ENCODE measurements around the gene TMEM115. TPM values are rescaled to one million over a fixed set of nuclear protein-coding genes. Genes with fewer than 3 reads are reported as not detected.

The TMEM115 gene
- total and polyA plus RNA-seq, 2 experiments from 2014 or later = 17.8 to 49.2 TPM

DNA sequence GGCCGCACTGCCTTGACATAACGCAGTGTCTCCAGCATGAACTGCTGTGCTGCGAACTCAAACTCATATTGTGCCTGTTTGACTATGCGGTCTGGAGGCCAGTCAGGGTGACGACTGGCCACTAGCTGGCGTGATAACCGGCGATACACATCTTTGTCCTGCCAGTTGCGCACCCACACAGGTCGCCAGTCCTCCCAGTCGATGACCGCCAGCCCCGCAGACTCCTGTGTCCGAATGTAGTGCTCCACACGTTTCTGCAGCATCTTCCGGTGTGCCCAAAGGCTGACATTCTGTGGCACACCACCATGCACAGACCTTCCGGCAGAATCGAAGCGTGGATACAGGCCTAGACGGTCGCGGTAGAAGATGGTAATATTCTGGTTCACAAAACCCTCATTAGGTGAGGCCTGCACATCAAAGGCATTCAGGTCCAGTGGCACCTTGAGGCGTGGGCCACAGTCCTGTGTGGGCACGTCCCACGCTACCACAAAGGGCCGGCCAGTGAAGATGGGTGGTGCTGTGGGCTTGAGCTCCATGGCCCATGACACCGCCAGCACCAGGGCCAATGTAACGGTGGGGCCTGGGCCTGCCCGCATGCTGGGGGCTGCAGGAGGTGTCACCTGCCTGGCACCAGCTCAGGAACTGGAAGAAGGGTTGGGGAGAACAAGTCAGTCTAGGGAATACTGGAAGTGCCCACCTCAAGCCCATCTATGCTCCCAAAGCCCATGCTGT lies 39.3 kb downstream of the TMEM115 start:
- TF ChIP-seq, protein P1, sequence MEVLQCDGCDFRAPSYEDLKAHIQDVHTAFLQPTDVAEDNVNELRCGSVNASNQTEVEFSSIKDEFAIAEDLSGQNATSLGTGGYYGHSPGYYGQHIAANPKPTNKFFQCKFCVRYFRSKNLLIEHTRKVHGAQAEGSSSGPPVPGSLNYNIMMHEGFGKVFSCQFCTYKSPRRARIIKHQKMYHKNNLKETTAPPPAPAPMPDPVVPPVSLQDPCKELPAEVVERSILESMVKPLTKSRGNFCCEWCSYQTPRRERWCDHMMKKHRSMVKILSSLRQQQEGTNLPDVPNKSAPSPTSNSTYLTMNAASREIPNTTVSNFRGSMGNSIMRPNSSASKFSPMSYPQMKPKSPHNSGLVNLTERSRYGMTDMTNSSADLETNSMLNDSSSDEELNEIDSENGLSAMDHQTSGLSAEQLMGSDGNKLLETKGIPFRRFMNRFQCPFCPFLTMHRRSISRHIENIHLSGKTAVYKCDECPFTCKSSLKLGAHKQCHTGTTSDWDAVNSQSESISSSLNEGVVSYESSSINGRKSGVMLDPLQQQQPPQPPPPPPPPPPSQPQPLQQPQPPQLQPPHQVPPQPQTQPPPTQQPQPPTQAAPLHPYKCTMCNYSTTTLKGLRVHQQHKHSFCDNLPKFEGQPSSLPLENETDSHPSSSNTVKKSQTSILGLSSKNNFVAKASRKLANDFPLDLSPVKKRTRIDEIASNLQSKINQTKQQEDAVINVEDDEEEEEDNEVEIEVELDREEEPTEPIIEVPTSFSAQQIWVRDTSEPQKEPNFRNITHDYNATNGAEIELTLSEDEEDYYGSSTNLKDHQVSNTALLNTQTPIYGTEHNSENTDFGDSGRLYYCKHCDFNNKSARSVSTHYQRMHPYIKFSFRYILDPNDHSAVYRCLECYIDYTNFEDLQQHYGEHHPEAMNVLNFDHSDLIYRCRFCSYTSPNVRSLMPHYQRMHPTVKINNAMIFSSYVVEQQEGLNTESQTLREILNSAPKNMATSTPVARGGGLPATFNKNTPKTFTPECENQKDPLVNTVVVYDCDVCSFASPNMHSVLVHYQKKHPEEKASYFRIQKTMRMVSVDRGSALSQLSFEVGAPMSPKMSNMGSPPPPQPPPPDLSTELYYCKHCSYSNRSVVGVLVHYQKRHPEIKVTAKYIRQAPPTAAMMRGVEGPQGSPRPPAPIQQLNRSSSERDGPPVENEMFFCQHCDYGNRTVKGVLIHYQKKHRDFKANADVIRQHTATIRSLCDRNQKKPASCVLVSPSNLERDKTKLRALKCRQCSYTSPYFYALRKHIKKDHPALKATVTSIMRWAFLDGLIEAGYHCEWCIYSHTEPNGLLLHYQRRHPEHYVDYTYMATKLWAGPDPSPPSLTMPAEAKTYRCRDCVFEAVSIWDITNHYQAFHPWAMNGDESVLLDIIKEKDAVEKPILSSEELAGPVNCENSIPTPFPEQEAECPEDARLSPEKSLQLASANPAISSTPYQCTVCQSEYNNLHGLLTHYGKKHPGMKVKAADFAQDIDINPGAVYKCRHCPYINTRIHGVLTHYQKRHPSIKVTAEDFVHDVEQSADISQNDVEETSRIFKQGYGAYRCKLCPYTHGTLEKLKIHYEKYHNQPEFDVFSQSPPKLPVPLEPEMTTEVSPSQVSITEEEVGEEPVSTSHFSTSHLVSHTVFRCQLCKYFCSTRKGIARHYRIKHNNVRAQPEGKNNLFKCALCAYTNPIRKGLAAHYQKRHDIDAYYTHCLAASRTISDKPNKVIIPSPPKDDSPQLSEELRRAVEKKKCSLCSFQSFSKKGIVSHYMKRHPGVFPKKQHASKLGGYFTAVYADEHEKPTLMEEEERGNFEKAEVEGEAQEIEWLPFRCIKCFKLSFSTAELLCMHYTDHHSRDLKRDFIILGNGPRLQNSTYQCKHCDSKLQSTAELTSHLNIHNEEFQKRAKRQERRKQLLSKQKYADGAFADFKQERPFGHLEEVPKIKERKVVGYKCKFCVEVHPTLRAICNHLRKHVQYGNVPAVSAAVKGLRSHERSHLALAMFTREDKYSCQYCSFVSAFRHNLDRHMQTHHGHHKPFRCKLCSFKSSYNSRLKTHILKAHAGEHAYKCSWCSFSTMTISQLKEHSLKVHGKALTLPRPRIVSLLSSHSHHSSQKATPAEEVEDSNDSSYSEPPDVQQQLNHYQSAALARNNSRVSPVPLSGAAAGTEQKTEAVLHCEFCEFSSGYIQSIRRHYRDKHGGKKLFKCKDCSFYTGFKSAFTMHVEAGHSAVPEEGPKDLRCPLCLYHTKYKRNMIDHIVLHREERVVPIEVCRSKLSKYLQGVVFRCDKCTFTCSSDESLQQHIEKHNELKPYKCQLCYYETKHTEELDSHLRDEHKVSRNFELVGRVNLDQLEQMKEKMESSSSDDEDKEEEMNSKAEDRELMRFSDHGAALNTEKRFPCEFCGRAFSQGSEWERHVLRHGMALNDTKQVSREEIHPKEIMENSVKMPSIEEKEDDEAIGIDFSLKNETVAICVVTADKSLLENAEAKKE (CRISPR knock-in tag; IDR thresholded peaks at IDR 0.05) = no peak
- TF ChIP-seq, protein P2, sequence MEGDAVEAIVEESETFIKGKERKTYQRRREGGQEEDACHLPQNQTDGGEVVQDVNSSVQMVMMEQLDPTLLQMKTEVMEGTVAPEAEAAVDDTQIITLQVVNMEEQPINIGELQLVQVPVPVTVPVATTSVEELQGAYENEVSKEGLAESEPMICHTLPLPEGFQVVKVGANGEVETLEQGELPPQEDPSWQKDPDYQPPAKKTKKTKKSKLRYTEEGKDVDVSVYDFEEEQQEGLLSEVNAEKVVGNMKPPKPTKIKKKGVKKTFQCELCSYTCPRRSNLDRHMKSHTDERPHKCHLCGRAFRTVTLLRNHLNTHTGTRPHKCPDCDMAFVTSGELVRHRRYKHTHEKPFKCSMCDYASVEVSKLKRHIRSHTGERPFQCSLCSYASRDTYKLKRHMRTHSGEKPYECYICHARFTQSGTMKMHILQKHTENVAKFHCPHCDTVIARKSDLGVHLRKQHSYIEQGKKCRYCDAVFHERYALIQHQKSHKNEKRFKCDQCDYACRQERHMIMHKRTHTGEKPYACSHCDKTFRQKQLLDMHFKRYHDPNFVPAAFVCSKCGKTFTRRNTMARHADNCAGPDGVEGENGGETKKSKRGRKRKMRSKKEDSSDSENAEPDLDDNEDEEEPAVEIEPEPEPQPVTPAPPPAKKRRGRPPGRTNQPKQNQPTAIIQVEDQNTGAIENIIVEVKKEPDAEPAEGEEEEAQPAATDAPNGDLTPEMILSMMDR (conservative IDR thresholded peaks at IDR 0.05; ENCODE audit: low read depth in 2 of 2) = peak in 1 of 2 experiments; percentile 27; a peak in 2 of 4 replicates
- no peaks in the 10 kb centered on the region for H3K9me3 Mint-ChIP-seq
- H3K4me3 Mint-ChIP-seq = peak overlapping the region; percentile 86
- 0 out of 2 replicates have a peak overlapping the region, but pooled peaks have one; percentile 82 for H3K27ac Mint-ChIP-seq
- H2AFZ ChIP-seq = no peak overlapping the region
- H3K27me3 ChIP-seq (ENCODE audit: insufficient read depth) = no peaks in the 10 kb centered on the region
- H3K9me2 ChIP-seq (ENCODE audit: insufficient read depth) = no peaks in the 10 kb centered on the region
- ATAC-seq = no peak
- H3K27ac ChIP-seq (ENCODE audit: low read depth) = peak overlapping the region; percentile 100
- H3K36me3 ChIP-seq (ENCODE audit: insufficient read depth) = peaks cover 8% of the 10 kb centered on the region
- DNase-seq (ENCODE audit: low spot score) = no peak
- H3K79me2 ChIP-seq (replicated peaks; ENCODE audit: insufficient read depth) = peaks cover 26% of the 10 kb centered on the region
- peaks cover 5% of the 10 kb centered on the region; the same call in 1 of the 2 replicates for H4K20me1 ChIP-seq (replicated peaks; ENCODE audit: insufficient read depth)
- peaks cover 15% of the 10 kb centered on the region for H3K4me1 ChIP-seq (ENCODE audit: insufficient read depth)
- peaks cover 15% of the 10 kb centered on the region for H3K27me3 Mint-ChIP-seq (ENCODE audit: insufficient read depth, low read depth, poor library complexity)
- peaks cover 43% of the 10 kb centered on the region for H3K4me1 Mint-ChIP-seq
- peaks cover 56% of the 10 kb centered on the region for H3K36me3 Mint-ChIP-seq (ENCODE audit: low read depth)
- peak overlapping the region; percentile 97 for H3K4me3 ChIP-seq
- peak overlapping the region; percentile 99 for H3K4me2 ChIP-seq
- peaks cover 20% of the 10 kb centered on the region; the same call in 1 of the 2 replicates for H3F3A ChIP-seq (replicated peaks; ENCODE audit: low read depth)

Data from GM23338 (cell line).